SU-DHL-6 (cell line): Measurements from ENCODE around the gene LMO7.

Experiments used
- H2AFZ ChIP-seq: fragments of 200-600 bp; sonication (generic); 2 replicates; pipeline ENCODE4 v1.6.1; 2014; ENCODE audit warnings: low read depth, mild to moderate bottlenecking, moderate library complexity, mixed read lengths, antibody characterized with exemption, low read length; ENCODE audit not compliant: severe bottlenecking
- H3F3A ChIP-seq: fragments of 200-600 bp; shearing (Covaris generic); 2 replicates; pipeline ENCODE4 v1.6.0; 2016; ENCODE audit warnings: antibody characterized with exemption, mild to moderate bottlenecking; ENCODE audit not compliant: insufficient read depth
- H3K27ac ChIP-seq: fragments of 200-600 bp; sonication (generic); 2 replicates; pipeline ENCODE4 v1.5.1; 2016; ENCODE audit warnings: low read depth, mild to moderate bottlenecking, low read length, moderate library complexity, mixed read lengths
- H3K27me3 ChIP-seq: fragments of 200-600 bp; sonication (generic), shearing (Covaris generic); 2 replicates; pipeline ENCODE4 v1.6.0; 2014; ENCODE audit warnings: mild to moderate bottlenecking, low read length
- H3K36me3 ChIP-seq: fragments of 200-600 bp; sonication (generic); 2 replicates; pipeline ENCODE4 v1.6.1; 2014; ENCODE audit warnings: mild to moderate bottlenecking, low read length, mixed read lengths
- H3K4me2 ChIP-seq: fragments of 300-600, 200-600 bp; shearing (Covaris generic), sonication (generic); 2 replicates; pipeline ENCODE4 v1.6.0; 2014; ENCODE audit warnings: low read length, low read depth, mild to moderate bottlenecking; ENCODE audit not compliant: poor library complexity, severe bottlenecking
- H3K4me3 ChIP-seq: fragments of 200-600 bp; sonication (generic); 2 replicates; pipeline ENCODE4 v1.5.1; 2014; ENCODE audit warnings: antibody characterized with exemption, low read length, mild to moderate bottlenecking, mixed read lengths; ENCODE audit not compliant: insufficient read depth, poor library complexity, severe bottlenecking
- H3K79me2 ChIP-seq: fragments of 200-600 bp; sonication (generic); 2 replicates; pipeline ENCODE4 v1.6.1; 2014; ENCODE audit warnings: mild to moderate bottlenecking, low read length, moderate library complexity; ENCODE audit not compliant: insufficient read depth
- H3K9ac ChIP-seq: fragments of 200-600 bp; sonication (generic); 2 replicates; pipeline ENCODE4 v1.7.0; 2014; ENCODE audit warnings: mild to moderate bottlenecking, low read length
- H3K9me2 ChIP-seq: fragments of 200-600 bp; sonication (generic); replicated peaks from 2 replicates; pipeline ENCODE4 v1.6.1; 2014; ENCODE audit warnings: low read length; ENCODE audit not compliant: insufficient read depth
- H3K9me3 ChIP-seq: fragments of 200-600 bp; sonication (generic); 2 replicates; pipeline ENCODE4 v1.6.1; 2014; ENCODE audit warnings: low read length, mixed read lengths; ENCODE audit not compliant: insufficient read depth
- H4K20me1 ChIP-seq: fragments of 200-600 bp; sonication (generic); 2 replicates; pipeline ENCODE4 v1.6.1; 2014; ENCODE audit warnings: low read depth, mild to moderate bottlenecking, antibody characterized with exemption, low read length, moderate library complexity, mixed read lengths
- CTCF ChIP-seq: fragments of 200-600 bp; sonication (generic); IDR thresholded peaks from one replicate; pipeline ENCODE4 v1.5.1; 2017; ENCODE audit warnings: antibody characterized with exemption, mild to moderate bottlenecking, low read length, moderate library complexity; ENCODE audit not compliant: insufficient read depth, poor library complexity, severe bottlenecking
- EZH2phosphoT487 ChIP-seq: fragments of 200-600 bp; sonication (generic), shearing (Covaris generic); conservative IDR thresholded peaks from 2 replicates; pipeline ENCODE4 v1.6.1; 2018; ENCODE audit warnings: mild to moderate bottlenecking, antibody characterized with exemption, low read length, moderate library complexity, mixed read lengths

The LMO7 gene

GRCh38 chr13:75744127-75744526, 108.0 kb downstream of the LMO7 start:
- H3K9me3 ChIP-seq, result no peaks in the 10 kb centered on the region
- no peaks in the 10 kb centered on the region for H3K9me2 ChIP-seq
- H3K9ac ChIP-seq, result no peak overlapping the region
- H2AFZ ChIP-seq, result no peak overlapping the region
- no peak overlapping the region for H3K4me3 ChIP-seq
- TF ChIP-seq EZH2phosphoT487, result no peak
- no peak for TF ChIP-seq CTCF
- peaks cover 63% of the 10 kb centered on the region for H3K79me2 ChIP-seq
- H4K20me1 ChIP-seq, result no peaks in the 10 kb centered on the region
- H3F3A ChIP-seq, result 0 out of 2 replicates have a peak, but pooled peaks cover 3% of the 10 kb centered on the region
- H3K36me3 ChIP-seq, result peaks cover 27% of the 10 kb centered on the region; the same call in 1 of the 2 replicates
- no peak overlapping the region for H3K27ac ChIP-seq
- H3K27me3 ChIP-seq, result no peaks in the 10 kb centered on the region
- no peak overlapping the region for H3K4me2 ChIP-seq

DNA sequence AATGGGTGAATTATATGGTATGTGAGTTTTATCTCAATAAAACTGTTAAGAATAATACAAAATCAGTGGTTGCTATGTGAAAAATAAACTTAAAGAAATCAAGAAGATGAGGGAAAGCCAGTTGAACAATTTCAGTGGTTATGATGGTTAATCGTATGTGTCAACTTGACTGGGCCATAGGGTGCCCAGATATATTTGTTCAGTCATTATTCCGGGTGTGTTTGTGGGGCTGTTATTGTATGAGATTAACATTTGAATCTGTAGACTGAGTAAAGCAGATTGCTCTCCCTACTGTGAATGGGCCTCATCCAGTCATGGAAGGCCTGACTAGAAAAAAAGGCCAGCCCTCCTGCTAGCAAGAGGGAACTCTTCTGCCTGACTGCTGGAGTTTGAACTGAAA, 109.3 kb downstream of the LMO7 start:
- no peak overlapping the region for H3K4me3 ChIP-seq
- H4K20me1 ChIP-seq, result no peaks in the 10 kb centered on the region
- no peak overlapping the region for H2AFZ ChIP-seq
- H3K79me2 ChIP-seq, result peaks cover 65% of the 10 kb centered on the region
- 0 out of 2 replicates have a peak, but pooled peaks cover 3% of the 10 kb centered on the region for H3F3A ChIP-seq
- H3K9me3 ChIP-seq, result no peaks in the 10 kb centered on the region
- H3K27ac ChIP-seq, result no peak overlapping the region
- peaks cover 27% of the 10 kb centered on the region; the same call in 1 of the 2 replicates for H3K36me3 ChIP-seq
- no peak overlapping the region for H3K9ac ChIP-seq
- H3K27me3 ChIP-seq, result no peaks in the 10 kb centered on the region
- no peak overlapping the region for H3K4me2 ChIP-seq
- no peak for TF ChIP-seq EZH2phosphoT487
- TF ChIP-seq CTCF, result no peak
- no peaks in the 10 kb centered on the region for H3K9me2 ChIP-seq

- H3K27ac ChIP-seq, result no peak overlapping the region
- no peaks in the 10 kb centered on the region for H3K9me2 ChIP-seq
- H3K27me3 ChIP-seq, result no peaks in the 10 kb centered on the region
- no peaks in the 10 kb centered on the region for H4K20me1 ChIP-seq
- no peak overlapping the region for H2AFZ ChIP-seq
- no peak overlapping the region for H3K4me2 ChIP-seq
- no peak overlapping the region for H3K9ac ChIP-seq
- H3F3A ChIP-seq, result 0 out of 2 replicates have a peak, but pooled peaks cover under 1% of the 10 kb centered on the region
- TF ChIP-seq CTCF, result no peak
- peaks cover 75% of the 10 kb centered on the region for H3K79me2 ChIP-seq
- H3K36me3 ChIP-seq, result peaks cover 27% of the 10 kb centered on the region
- no peak overlapping the region for H3K4me3 ChIP-seq
- 0 out of 2 replicates have a peak, but pooled peaks cover 7% of the 10 kb centered on the region for H3K9me3 ChIP-seq
These were observed 112.7 kb downstream of the LMO7 start for GRCh38 chr13:75748874-75749273.
